Stimulated activated CD4-positive, alpha-beta T cell treated with anti-CD3 and anti-CD28 coated beads, Interleukin-12 subunit alpha, Interleukin-12 subunit beta, amount 100 ng/mL, for 4 hours (primary cell): ENCODE data around the gene DUSP22.
"Not testable (repeated sequence)": the region's sequence is repeated elsewhere in the genome, so short reads cannot be mapped to it uniquely, and the experiment has no call there.

Experiments
- DNase-seq: peaks from one replicate; pipeline ENCODE4 v3.0.0-alpha.2; 2020

DUSP22 gene

GRCh38 chr6:366389-367297 is 74.4 kb downstream of the DUSP22 start:
- no peak for DNase-seq

DNA sequence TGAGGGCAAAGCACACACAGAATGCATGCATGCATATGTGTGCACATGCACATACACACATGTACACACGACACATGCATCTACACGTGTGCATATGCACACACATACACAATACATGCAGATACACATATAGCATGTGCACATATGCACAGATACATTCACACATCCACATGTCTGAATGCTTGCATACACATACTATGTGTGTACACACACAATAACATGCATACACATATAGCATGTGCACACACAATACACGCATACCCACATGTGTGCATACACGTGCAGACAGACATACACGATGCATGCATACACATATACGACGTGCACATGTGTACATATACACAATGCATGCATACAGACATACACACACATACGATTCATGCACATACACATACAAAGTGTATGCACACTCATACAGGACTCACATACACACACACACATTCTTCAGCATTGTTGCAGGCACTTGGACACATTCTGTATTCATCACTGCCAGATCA is 75.1 kb downstream of the DUSP22 start:
- no peak for DNase-seq

GRCh38 chr6:367891-368630 is 75.8 kb downstream of the DUSP22 start:
- DNase-seq, result no peak

- DNase-seq, result no peak
Observed at GRCh38 chr6:369559-370431, 77.5 kb downstream of the DUSP22 start.

DNA sequence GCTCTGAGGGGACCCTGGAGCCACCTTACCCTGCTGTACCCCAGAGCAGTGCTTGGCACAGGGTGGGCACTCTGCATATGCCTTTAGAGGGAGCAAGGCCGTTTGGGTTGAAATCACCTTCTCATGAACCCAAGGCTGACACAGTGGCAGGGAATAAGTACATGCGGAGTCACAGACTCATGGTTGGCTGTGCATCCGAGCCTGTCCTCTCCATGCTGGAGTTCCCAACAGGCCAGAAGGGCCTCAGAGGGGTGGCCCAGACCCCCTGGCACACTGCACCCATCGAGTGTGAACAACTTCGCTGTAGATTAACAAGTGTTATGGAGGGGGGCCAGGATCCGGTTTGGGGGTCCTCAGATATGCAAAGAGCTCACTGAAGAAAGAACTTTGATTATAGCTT is 78.3 kb downstream of the DUSP22 start:
- DNase-seq, result no peak

- not testable (repeated sequence) for DNase-seq
Observed at GRCh38 chr6:371851-372250, 79.6 kb downstream of the DUSP22 start.

DNA sequence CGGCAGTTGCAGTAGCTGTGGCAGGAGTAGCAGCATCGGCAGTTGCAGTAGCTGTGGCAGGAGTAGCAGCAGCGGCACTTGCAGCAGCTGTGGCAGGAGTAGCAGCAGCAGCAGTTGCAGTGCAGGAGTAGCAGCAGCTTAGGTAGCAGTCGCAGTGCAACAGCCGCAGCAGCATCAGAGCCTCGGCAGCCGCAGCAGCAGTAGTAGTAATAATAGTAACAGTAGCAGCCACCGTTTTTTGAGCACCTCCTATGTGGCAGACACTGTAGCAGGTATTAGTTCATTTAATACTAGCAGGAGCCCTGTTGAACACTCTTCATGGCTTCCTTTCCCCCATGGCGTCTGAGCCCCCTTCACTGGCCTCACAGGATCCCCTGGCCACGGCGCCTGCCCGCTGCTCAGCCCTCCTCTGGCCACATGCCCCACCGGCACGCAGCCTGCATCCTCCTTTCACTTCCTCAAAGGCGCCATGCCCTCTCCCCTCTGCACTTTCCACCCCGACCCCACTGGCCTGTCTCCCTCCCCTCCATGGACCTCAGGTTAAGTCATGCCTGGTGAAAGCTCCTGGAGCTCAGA is 80.1 kb downstream of the DUSP22 start:
- no peak for DNase-seq

DNA sequence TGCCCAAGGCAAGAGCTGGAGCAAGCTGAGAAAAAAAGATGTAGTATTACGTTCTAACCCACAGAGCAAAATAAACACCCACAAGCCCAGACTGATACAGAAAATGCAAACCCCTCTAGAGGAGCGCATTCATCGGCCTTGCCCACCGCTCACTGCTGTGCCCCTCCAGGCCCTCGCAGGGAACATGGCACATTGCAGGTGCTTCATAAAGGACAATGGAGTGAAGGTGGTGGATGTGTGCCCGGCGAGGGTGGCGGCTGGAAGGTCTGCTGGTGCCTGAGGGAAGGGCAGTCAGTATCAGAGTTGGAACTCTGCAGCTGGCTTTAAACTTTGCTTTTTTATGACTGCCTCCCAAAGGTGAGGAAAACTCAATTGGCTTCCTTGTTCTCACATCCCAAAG is 80.7 kb downstream of the DUSP22 start:
- DNase-seq, result no peak

- no peak for DNase-seq
Observed at GRCh38 chr6:373773-374724, 81.8 kb downstream of the DUSP22 start.

- DNase-seq, result no peak
Observed at GRCh38 chr6:374956-375355, 82.7 kb downstream of the DUSP22 start.

- DNase-seq, result no peak
Observed at GRCh38 chr6:376827-377640, 84.7 kb downstream of the DUSP22 start.

GRCh38 chr6:377641-378020 is 85.3 kb downstream of the DUSP22 start:
- DNase-seq, result not testable (repeated sequence)

- no peak for DNase-seq
Observed at GRCh38 chr6:378090-378957, 86.0 kb downstream of the DUSP22 start.

- DNase-seq, result no peak
Observed at GRCh38 chr6:378958-379409, 86.7 kb downstream of the DUSP22 start.

GRCh38 chr6:379410-380181 is 87.3 kb downstream of the DUSP22 start:
- no peak for DNase-seq

GRCh38 chr6:380234-381218 is 88.2 kb downstream of the DUSP22 start:
- no peak for DNase-seq
